ENCODE data around the gene THRB.

The THRB gene

GRCh38 chr3:24101676-24102168, 392.9 kb downstream of the THRB start:
- no peaks in the 10 kb centered on the region for H3K9me3 ChIP-seq (ENCODE audit: control insufficient read depth, insufficient read depth, low read depth, low read length)
- CTCF ChIA-PET = no interaction called here
- H3K4me1 ChIP-seq (ENCODE audit: control insufficient read depth, insufficient read depth, low read length) = no peaks in the 10 kb centered on the region
- POLR2A ChIA-PET = no interaction called here
- no peak overlapping the region for H3K27ac ChIP-seq (ENCODE audit: extremely low read depth, low read depth, low read length)
- no peaks in the 10 kb centered on the region for H3K36me3 ChIP-seq (ENCODE audit: control insufficient read depth in 2 of 2, insufficient read depth in 1 of 2, low read length in 2 of 2)
- TF ChIP-seq YY2 (tag by site-specific recombination; IDR thresholded peaks at IDR 0.05) (no peak), ZNF654 (tag by site-specific recombination; IDR thresholded peaks at IDR 0.05; ENCODE audit: low read depth) (no peak), ZFP41 (tag by site-specific recombination; IDR thresholded peaks at IDR 0.05; ENCODE audit: borderline replicate concordance) (no peak), ZNF629 (tag by site-specific recombination; IDR thresholded peaks at IDR 0.05) (no peak), ZEB2 (tag by site-specific recombination; IDR thresholded peaks at IDR 0.05) (no peak), ZNF404 (tag by site-specific recombination; IDR thresholded peaks at IDR 0.05) (no peak), IKZF3 (tag by site-specific recombination; IDR thresholded peaks at IDR 0.05) (no peak), KLF8 (tag by site-specific recombination; IDR thresholded peaks at IDR 0.05) (no peak), ZNF561 (tag by site-specific recombination; IDR thresholded peaks at IDR 0.05; ENCODE audit: borderline replicate concordance) (no peak), ZNF112 (tag by site-specific recombination; IDR thresholded peaks at IDR 0.05) (no peak), ZNF514 (tag by site-specific recombination; IDR thresholded peaks at IDR 0.05) (no peak), KLF10 (tag by site-specific recombination; IDR thresholded peaks at IDR 0.05) (no peak), ZNF549 (tag by site-specific recombination; IDR thresholded peaks at IDR 0.05) (no peak), KLF7 (tag by site-specific recombination; IDR thresholded peaks at IDR 0.05; ENCODE audit: borderline replicate concordance) (no peak), HOXC10 (CRISPR knock-in tag; IDR thresholded peaks at IDR 0.05) (no peak), SCRT1 (tag by site-specific recombination; IDR thresholded peaks at IDR 0.05; ENCODE audit: borderline replicate concordance) (no peak), ZNF704 (tag by site-specific recombination; IDR thresholded peaks at IDR 0.05) (no peak)
- H3K4me3 ChIP-seq (ENCODE audit: low read depth, low read length) = no peak overlapping the region

GRCh38 chr3:24100696-24101402, 393.8 kb downstream of the THRB start:
- Histone ChIP-seq H3K9me3 (ENCODE audit: control insufficient read depth, insufficient read depth, low read depth, low read length) (no peaks in the 10 kb centered on the region), H3K4me3 (ENCODE audit: low read depth, low read length) (no peak overlapping the region), H3K36me3 (ENCODE audit: control insufficient read depth in 2 of 2, insufficient read depth in 1 of 2, low read length in 2 of 2) (no peaks in the 10 kb centered on the region), H3K27ac (ENCODE audit: extremely low read depth, low read depth, low read length) (no peak overlapping the region), H3K4me1 (ENCODE audit: control insufficient read depth, insufficient read depth, low read length) (no peaks in the 10 kb centered on the region)
- POLR2A ChIA-PET = no interaction called here
- CTCF ChIA-PET = no interaction called here
- TF ChIP-seq, protein P1, sequence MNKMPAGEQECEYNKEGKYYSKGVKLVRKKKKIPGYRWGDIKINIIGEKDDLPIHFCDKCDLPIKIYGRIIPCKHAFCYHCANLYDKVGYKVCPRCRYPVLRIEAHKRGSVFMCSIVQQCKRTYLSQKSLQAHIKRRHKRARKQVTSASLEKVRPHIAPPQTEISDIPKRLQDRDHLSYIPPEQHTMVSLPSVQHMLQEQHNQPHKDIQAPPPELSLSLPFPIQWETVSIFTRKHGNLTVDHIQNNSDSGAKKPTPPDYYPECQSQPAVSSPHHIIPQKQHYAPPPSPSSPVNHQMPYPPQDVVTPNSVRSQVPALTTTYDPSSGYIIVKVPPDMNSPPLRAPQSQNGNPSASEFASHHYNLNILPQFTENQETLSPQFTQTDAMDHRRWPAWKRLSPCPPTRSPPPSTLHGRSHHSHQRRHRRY (tag by site-specific recombination; IDR thresholded peaks at IDR 0.05) = no peak
- no peak for TF ChIP-seq ZNF544 (tag by site-specific recombination; IDR thresholded peaks at IDR 0.05)
- TF ChIP-seq, protein P2, sequence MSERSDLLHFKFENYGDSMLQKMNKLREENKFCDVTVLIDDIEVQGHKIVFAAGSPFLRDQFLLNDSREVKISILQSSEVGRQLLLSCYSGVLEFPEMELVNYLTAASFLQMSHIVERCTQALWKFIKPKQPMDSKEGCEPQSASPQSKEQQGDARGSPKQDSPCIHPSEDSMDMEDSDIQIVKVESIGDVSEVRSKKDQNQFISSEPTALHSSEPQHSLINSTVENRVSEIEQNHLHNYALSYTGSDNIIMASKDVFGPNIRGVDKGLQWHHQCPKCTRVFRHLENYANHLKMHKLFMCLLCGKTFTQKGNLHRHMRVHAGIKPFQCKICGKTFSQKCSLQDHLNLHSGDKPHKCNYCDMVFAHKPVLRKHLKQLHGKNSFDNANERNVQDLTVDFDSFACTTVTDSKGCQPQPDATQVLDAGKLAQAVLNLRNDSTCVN (tag by site-specific recombination; optimal IDR thresholded peaks at IDR 0.05) = no peak
- no peak for TF ChIP-seq IKZF3 (tag by site-specific recombination; IDR thresholded peaks at IDR 0.05)
- TF ChIP-seq, protein P3, sequence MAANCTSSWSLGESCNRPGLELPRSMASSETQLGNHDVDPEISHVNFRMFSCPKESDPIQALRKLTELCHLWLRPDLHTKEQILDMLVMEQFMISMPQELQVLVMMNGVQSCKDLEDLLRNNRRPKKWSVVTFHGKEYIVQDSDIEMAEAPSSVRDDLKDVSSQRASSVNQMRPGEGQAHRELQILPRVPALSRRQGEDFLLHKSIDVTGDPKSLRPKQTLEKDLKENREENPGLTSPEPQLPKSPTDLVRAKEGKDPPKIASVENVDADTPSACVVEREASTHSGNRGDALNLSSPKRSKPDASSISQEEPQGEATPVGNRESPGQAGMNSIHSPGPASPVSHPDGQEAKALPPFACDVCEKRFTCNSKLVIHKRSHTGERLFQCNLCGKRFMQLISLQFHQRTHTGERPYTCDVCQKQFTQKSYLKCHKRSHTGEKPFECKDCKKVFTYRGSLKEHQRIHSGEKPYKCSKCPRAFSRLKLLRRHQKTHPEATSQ (tag by site-specific recombination; IDR thresholded peaks at IDR 0.05) = no peak
- no peak for TF ChIP-seq MYNN (tag by site-specific recombination; IDR thresholded peaks at IDR 0.05; ENCODE audit: borderline replicate concordance)
- TF ChIP-seq OSR2 (tag by site-specific recombination; IDR thresholded peaks at IDR 0.05) = no peak
- no peak for TF ChIP-seq ZXDB (tag by site-specific recombination; IDR thresholded peaks at IDR 0.05)
- no peak for TF ChIP-seq ZBTB6 (tag by site-specific recombination; IDR thresholded peaks at IDR 0.05)
- TF ChIP-seq, protein P4, sequence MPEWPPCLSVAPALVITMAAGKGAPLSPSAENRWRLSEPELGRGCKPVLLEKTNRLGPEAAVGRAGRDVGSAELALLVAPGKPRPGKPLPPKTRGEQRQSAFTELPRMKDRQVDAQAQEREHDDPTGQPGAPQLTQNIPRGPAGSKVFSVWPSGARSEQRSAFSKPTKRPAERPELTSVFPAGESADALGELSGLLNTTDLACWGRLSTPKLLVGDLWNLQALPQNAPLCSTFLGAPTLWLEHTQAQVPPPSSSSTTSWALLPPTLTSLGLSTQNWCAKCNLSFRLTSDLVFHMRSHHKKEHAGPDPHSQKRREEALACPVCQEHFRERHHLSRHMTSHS (tag by site-specific recombination; IDR thresholded peaks at IDR 0.05) = no peak
- no peak for TF ChIP-seq CTCF (tag by site-specific recombination; IDR thresholded peaks at IDR 0.05)
- no peak for TF ChIP-seq HOXA7 (CRISPR knock-in tag; IDR thresholded peaks at IDR 0.05; ENCODE audit: borderline replicate concordance)
